ENCODE measurements around the gene RABEP2.

DNA sequence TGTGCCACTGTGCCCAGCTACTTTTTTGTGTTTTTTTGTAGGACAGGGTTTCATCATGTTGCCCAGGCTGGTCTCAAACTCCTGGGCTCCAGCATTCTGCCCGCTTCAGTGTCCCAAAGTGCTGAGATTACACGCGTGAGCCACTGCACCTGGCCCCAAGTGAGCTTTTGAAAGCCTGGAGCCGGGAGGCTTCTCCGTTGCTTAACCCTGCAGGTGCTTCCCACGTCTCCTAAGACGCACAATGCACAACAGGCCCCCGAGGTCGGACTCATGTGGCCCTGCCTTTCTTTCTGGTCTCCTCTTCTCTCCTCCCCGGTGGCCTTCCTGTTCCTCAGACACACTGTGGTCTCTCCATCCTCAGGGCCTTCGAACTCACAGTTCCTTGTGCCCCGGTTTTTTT lies 12.5 kb downstream of the RABEP2 start:
- TF ChIP-seq, protein P1, sequence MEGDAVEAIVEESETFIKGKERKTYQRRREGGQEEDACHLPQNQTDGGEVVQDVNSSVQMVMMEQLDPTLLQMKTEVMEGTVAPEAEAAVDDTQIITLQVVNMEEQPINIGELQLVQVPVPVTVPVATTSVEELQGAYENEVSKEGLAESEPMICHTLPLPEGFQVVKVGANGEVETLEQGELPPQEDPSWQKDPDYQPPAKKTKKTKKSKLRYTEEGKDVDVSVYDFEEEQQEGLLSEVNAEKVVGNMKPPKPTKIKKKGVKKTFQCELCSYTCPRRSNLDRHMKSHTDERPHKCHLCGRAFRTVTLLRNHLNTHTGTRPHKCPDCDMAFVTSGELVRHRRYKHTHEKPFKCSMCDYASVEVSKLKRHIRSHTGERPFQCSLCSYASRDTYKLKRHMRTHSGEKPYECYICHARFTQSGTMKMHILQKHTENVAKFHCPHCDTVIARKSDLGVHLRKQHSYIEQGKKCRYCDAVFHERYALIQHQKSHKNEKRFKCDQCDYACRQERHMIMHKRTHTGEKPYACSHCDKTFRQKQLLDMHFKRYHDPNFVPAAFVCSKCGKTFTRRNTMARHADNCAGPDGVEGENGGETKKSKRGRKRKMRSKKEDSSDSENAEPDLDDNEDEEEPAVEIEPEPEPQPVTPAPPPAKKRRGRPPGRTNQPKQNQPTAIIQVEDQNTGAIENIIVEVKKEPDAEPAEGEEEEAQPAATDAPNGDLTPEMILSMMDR (IDR thresholded peaks at IDR 0.05; ENCODE audit: low read length) = no peak
- TF ChIP-seq EZH2 (IDR thresholded peaks at IDR 0.05; ENCODE audit: borderline replicate concordance, low read length) = no peak

Data from OCI-LY1 (cell line).